ENCODE results near the gene ADAM15. TPM values are rescaled to one million over a fixed set of nuclear protein-coding genes. Genes with fewer than 3 reads are reported as not detected.
A peak's percentile ranks its signal among the peaks of the same experiment; 100 is the strongest.

Gene ADAM15
- total RNA-seq, 3 donors from 2014 or later: 97.8 to 155 (median 109) TPM

GRCh38 chr1:155092131-155092530 is 41.0 kb downstream of the ADAM15 start:
- Histone ChIP-seq H3K4me1 (peaks cover 0 to 10% of the 10 kb centered on the region in 2 donors), H3K27me3 (no peaks in the 10 kb centered on the region), H3K36me3 (no peaks in the 10 kb centered on the region), H3K27ac (no peak overlapping the region), H3K4me3 (no peak overlapping the region), H3K9me3 (no peaks in the 10 kb centered on the region)
- TF ChIP-seq POLR2A (IDR thresholded peaks at IDR 0.05) (no peak), CTCF (IDR thresholded peaks at IDR 0.05) (no peak), POLR2AphosphoS5 (IDR thresholded peaks at IDR 0.05) (no peak)
- no peak for DNase-seq (ENCODE audit: low spot score in 2 of 2)
- intact Hi-C loops (cut with DNase I; ENCODE audit: low total_unique reads): loop anchor here (5.0 kb wide), 1 partner anchor 75 kb away; no protein-coding TSS in a partner anchor

- no peak overlapping the region for H3K27ac ChIP-seq
- no peak for DNase-seq (ENCODE audit: low spot score in 2 of 2)
- no peak overlapping the region for H3K4me3 ChIP-seq
- no peaks in the 10 kb centered on the region for H3K27me3 ChIP-seq
- intact Hi-C loops (cut with DNase I; ENCODE audit: low total_unique reads): loop anchor here (5.0 kb wide), 1 partner anchor 75 kb away; no protein-coding TSS in a partner anchor
- H3K9me3 ChIP-seq: no peaks in the 10 kb centered on the region
- peaks cover 0 to 10% of the 10 kb centered on the region in 2 donors for H3K4me1 ChIP-seq
- no peaks in the 10 kb centered on the region for H3K36me3 ChIP-seq
- TF ChIP-seq CTCF (IDR thresholded peaks at IDR 0.05) (no peak), POLR2AphosphoS5 (IDR thresholded peaks at IDR 0.05) (no peak)
Observed at GRCh38 chr1:155092641-155093040, 41.5 kb downstream of the ADAM15 start.

GRCh38 chr1:155093911-155094621 is 43.0 kb downstream of the ADAM15 start:
- H3K9me3 ChIP-seq: no peaks in the 10 kb centered on the region
- peak overlapping the region; percentile 60 to 79 for H3K27ac ChIP-seq
- H3K4me3 ChIP-seq: no peak overlapping the region
- TF ChIP-seq POLR2AphosphoS5 (IDR thresholded peaks at IDR 0.05): no peak
- no peak for TF ChIP-seq POLR2A (IDR thresholded peaks at IDR 0.05)
- TF ChIP-seq CTCF (IDR thresholded peaks at IDR 0.05): peak in 2 of 3 donors; percentile 41 to 47
- DNase-seq (ENCODE audit: low spot score in 2 of 2): no peak
- no peaks in the 10 kb centered on the region for H3K27me3 ChIP-seq
- peaks cover 0 to 10% of the 10 kb centered on the region in 2 donors for H3K4me1 ChIP-seq
- intact Hi-C loops (cut with DNase I; ENCODE audit: low total_unique reads): loop anchor here (2.0 to 5.0 kb wide), 2 partner anchors 53 to 73 kb away; no protein-coding TSS in a partner anchor
- no peaks in the 10 kb centered on the region for H3K36me3 ChIP-seq

GRCh38 chr1:155094622-155094948 is 43.5 kb downstream of the ADAM15 start:
- Histone ChIP-seq H3K27ac (peak overlapping the region; percentile 60 to 79), H3K4me3 (no peak overlapping the region), H3K9me3 (no peaks in the 10 kb centered on the region), H3K4me1 (peaks cover 0 to 10% of the 10 kb centered on the region in 2 donors), H3K27me3 (no peaks in the 10 kb centered on the region), H3K36me3 (no peaks in the 10 kb centered on the region)
- intact Hi-C loops (cut with DNase I; ENCODE audit: low total_unique reads): loop anchor here (2.0 to 5.0 kb wide), 2 partner anchors 52 to 73 kb away; no protein-coding TSS in a partner anchor
- TF ChIP-seq CTCF (IDR thresholded peaks at IDR 0.05) (no peak), POLR2A (IDR thresholded peaks at IDR 0.05) (no peak), POLR2AphosphoS5 (IDR thresholded peaks at IDR 0.05) (no peak)
- no peak for DNase-seq (ENCODE audit: low spot score in 2 of 2)

GRCh38 chr1:155099331-155099730 is 48.2 kb downstream of the ADAM15 start:
- DNase-seq (ENCODE audit: low spot score in 2 of 2): no peak
- TF ChIP-seq POLR2A (IDR thresholded peaks at IDR 0.05): no peak
- intact Hi-C loops (cut with DNase I; ENCODE audit: low total_unique reads): no loop called here
- H3K27ac ChIP-seq: no peak overlapping the region
- H3K9me3 ChIP-seq: no peaks in the 10 kb centered on the region
- H3K4me1 ChIP-seq: peaks cover 0 to 4% of the 10 kb centered on the region in 2 donors
- H3K27me3 ChIP-seq: no peaks in the 10 kb centered on the region
- H3K4me3 ChIP-seq: no peak overlapping the region
- H3K36me3 ChIP-seq: no peaks in the 10 kb centered on the region

All from breast epithelium (tissue), 4 donors.